ENCODE data around the gene WNT6.
A peak's percentile ranks its signal among the peaks of the same experiment; 100 is the strongest.

The WNT6 gene

DNA sequence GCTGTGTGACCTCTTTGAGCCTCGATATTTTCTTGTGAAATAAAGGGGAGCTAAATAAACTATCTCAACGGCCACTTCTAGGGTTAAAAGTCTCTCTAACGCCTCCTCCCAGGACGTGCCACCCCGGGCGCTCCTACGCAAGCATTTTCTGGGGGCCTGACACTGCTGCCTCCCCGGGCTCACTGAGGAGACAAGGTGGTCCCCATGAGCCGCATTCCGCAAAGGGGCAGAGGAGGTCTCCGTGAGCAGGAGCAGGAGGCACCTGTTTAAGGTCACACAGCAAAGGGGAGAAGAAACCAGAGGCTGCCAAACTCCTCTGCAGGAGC lies 20.1 kb downstream of the WNT6 start:
- DNase-seq = no peak

DNA sequence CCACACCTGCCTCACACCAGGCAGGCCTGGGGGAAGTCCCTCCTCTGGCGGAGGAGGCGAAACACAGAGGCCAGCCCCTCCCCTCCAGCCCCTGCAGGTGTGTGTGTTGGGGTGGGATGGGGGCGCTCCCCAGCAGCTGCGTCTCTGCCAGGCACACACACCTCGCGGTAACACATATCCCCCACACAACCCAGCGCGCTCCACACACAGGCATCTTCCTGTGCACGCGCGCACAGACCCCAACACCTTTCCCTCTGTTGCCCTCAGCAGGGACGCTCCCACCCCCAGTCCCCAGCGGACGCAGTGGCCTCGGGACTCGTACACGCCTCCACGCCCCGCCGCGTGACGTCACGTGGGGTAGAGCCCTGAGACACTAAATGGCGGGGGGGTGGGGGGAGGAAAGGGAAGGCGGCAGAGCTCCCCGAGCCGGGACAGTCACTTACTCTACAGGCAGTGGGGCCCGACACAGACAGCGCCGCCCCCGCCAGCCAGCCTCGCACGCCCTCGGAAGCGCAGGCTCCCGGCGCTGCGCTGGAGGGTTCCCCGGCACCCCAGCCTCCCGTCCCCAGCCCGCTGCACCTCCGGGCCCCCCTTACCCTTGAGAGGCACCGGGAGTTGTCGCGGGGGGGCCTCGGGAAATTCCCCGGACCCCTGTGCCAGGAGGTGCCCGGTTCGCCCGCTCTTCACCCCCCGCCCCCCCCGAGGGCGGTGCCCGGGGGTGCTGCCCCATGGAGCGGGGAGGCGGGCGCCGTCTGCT lies 20.7 kb downstream of the WNT6 start, which contains the start of gene WNT10A:
TSS of gene WNT10A (plus strand) at position 751 of the 757 bp plus-strand sequence. CDS start 144 bp downstream, outside the sequence.
- DNase-seq = no peak

DNA sequence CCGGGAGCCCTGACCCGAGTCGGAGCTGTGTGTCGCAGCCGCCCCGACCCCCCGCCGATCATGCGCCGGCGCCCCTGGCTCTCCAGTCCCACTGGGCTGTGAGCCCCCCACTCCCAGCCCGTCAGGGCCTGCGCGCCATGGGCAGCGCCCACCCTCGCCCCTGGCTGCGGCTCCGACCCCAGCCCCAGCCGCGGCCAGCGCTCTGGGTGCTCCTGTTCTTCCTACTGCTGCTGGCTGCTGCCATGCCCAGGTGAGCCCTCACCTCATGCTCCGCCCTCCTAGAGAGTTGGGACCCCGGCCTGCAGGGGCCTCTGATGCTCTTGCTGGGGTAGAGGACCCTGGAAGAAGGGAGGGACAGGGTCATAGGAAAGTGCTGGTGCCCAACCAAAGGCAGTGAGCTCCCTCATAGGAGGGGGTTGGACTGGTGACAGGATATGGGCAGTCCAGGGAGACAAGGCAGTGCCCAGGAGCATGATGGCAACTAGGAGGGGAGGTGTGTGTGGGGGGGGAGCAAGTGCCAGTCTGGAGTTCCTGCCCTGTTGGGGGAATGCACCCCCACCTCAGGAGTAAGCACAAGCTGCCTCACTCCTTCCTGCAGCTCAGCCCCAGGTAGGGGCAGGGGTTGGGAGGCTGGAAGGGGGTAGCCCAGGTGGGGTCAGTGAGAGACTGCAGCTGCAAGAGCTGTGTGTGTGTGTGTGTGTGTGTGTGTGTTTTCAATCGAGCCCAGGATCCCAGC lies 21.4 kb downstream of the WNT6 start:
- DNase-seq = no peak

DNA sequence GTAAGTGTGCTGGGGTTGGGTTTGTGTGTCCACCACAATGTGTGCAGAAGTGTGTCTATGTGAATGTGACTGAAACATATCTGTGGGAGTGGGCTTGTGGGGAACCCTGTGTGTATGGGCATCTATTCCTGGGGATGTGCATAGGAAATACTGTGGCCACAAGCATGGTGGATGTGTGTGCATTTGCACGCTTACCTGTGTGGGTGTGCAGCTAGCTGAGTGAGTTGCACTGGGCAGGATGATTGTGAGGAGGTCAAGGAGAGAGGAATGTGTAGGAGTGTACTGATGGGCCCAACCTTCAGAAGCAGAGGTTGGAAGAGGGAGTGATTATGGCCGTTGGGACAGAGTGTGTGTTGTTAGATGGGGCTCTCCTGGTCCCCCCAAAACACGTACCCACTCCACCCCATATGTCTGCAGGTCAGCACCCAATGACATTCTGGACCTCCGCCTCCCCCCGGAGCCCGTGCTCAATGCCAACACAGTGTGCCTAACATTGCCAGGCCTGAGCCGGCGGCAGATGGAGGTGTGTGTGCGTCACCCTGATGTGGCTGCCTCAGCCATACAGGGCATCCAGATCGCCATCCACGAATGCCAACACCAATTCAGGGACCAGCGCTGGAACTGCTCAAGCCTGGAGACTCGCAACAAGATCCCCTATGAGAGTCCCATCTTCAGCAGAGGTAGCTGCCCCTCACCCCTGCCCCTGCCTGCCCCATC lies 22.3 kb downstream of the WNT6 start:
- no peak for DNase-seq

DNA sequence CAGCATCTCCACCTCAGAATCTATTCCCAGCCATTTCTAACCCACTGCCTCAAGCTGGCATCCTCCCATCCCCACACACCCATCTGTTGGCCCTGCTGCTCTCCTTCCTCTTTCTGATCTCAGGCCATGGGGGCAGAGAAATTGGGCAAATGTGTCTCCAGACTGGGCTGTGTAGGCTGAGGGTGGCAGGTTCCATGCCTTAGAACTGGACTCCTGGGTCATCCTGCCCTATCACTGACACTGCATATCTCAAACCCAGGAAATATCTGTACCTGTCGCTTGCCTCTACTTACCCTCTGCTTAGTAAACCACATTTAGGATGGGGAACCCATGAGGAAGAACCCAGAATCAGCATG lies 22.8 kb downstream of the WNT6 start:
- no peak for DNase-seq

DNA sequence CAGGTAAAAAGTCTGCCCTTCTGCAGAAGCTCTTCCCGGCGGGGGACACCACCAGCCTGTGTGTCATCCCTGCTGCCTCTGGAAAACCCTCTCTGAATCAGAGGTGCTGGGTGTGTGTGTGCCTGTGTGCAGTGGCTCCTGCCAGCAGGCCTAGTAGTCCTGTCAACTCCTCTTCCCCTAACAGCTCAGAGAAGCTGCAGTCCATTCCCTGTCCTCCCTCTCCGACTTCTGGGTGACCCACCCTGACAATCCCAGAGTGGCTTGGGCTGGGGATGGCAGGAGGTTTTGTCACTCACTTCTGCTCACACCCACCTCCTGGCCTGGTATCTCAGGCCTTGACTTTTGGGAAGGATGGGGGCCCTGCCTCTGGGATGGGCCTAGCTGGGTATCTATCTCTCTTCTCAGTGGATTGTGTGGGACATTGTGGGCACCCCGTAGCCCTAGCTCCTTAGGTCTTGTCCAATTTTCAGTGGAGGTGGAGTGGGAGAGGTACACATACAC lies 23.3 kb downstream of the WNT6 start:
- no peak for DNase-seq

DNA sequence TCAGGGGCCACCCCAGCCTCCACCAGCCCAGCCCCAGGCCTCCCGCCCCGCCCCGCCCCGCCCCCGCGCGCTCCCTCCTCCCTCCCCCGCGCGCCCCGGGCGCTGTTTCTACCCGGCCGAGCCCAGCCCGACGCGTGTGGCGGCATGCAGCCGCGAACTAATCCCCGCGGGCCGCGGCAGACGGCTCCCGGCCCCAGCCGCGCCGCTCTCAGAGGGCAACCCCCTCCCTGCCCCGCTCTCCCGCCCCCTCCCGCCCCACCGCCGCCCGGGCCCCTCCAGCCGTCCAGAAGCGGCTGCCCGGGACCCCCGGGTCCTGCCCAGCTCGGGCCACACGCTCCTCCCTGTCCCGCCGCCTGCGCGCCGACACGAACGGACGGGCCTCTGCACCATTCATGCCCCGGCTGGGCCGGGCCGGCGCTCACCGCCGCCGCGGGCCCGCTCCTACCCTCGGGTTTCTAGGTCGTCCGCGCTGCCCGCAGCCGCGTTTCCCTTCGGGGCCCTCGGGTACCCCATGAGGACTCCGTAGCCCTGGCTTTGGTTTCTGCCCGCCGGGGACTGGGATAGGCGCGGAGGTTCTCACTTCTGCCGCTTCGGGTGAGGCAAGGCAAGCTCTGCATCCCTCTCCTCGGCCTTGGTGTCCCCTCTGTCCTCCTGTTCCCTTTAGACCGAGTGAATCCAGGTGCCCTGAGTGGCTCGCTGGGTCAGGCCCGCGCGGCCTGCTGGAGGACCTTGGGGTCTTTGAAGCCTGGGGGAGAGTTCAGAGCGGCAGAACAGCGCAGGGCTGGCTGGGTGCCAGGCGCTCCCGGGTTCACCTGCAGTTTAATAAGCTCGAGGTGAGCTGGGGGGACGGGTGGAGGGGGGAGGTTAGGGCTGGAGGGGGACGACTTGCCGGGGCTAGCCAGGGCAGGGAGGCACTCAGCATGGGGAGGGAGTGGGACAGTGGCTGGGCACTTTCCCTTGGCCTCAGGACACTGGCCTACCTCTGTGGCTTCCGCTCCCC lies 24.2 kb downstream of the WNT6 start:
- DNase-seq = no peak

DNA sequence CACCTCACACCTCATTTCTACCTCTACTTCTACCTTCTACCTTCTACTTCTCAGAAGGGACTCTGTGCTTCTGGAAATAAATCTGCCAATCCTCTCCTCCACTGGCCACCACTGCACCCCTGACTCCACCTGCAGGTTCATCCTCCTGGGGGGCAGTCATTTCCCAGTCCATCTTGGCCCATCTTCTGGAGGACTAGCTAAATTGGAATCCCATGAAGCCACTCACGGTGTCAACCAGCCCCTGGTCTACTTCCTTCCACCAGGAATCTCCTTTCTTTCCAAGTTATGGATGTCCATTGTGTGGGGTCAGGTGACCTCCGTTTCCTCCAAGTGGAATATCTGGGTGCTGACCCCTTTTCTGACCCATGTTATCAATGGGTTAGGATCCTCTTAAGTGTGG lies 24.9 kb downstream of the WNT6 start:
- no peak for DNase-seq

DNA sequence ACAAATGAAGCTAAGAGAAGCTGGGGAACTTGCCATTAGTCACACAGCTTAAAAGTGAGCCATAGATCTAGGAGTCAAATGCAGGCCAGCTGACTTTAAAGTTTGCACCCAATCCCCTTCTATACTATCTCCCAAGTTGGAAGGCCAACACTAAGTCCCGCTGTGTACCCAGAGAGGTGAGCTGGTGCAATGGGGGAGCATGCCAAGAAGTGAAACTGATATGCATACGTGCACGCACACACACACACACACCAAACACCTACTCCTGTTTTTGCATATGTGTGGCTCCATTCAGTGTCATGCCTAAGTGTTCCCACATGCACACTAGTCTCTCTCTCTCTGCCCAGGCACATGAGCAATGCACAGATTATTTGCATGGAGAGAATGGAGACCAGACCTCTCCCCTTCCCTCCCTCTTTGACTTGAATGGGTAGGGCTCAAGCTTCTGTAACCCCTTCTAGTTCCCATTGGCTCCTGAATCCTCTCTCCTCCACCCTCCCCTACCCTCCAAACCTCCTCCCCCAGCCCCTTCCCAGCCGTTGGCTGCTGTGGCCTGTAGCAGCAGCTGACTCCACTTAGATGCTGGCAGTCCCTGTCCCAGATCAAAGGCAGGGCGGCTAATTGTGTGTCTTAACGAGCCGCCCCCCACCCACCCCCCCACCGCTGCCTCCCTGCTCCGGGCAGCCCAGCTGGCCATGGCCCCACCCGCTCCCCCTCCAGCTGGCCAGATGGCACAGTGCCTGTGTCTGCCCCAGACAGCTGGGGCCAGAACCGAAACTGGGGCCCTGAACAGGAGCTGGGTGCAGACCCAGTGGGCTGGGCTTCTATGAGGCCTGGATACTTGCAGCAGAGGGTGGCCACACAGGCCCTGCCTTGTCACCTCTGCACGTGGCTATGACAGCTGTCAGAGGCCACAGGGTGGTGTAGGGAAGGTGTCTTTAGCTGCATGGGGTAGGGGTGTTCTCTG lies 26.7 kb downstream of the WNT6 start:
- no peak for DNase-seq

DNA sequence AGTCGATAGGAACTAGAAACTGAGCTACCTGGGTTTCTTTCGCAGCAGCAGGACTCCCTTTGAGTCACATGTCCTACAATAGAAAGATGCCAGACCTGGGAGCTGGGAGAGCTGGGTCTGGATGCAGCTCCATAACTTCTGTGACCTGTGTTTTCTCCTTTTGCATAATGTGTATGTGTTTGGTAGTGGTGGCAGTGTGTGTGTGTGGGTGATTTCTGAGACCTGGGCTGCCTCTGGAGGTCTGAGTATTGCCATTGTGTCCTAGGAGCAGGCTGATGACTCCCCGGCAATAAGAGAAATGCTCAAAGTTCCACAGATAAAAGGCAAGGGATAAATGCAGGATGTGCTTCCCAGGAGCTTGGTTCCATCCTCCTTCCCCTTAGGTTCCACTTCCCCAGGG lies 27.5 kb downstream of the WNT6 start:
- no peak for DNase-seq

DNA sequence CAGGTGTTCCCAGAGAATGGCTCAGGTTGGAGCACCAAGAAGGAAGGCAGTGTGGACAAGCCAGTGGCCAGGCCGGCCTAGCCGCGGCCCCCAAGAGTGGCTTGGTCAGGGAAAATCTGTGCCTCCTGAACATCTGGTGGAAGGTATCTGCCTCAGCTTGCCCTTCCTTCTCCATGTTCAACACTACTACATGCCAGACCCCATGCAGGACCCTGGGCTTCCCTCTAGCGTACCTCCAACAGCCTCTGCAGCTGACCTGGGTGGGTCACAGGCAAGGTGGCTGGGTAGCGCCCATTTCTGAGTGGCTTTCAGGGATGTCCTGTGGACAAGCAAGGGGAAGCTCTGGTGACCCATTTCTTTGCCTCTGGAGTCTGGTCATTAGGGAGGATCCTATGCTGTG lies 28.7 kb downstream of the WNT6 start:
- no peak for DNase-seq

DNA sequence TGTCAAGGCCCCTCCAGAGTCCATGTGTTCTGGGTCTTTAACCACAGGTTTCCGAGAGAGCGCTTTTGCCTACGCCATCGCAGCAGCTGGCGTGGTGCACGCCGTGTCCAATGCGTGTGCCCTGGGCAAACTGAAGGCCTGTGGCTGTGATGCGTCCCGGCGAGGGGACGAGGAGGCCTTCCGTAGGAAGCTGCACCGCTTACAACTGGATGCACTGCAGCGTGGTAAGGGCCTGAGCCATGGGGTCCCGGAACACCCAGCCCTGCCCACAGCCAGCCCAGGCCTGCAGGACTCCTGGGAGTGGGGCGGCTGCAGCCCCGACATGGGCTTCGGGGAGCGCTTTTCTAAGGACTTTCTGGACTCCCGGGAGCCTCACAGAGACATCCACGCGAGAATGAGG lies 30.3 kb downstream of the WNT6 start:
- DNase-seq = no peak

DNA sequence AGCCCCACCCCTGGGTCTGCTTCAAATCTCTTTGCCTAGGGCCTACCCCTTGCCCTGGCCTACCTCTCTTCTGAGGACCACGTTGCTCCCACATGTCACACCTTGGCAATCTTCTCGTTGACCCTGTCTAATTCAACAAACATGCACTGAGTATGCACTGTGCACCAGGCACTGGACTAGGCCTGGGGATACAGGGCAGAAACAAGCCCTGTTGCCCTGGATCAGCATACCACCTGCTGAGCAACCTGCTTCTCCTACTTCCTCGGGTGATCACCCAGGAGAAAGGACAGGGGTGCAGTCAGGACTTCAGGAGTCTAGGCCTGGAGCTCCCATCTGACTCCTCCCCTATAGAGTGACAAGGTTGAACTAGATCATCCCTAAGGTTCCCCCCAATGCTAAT lies 30.8 kb downstream of the WNT6 start:
- no peak for DNase-seq

DNA sequence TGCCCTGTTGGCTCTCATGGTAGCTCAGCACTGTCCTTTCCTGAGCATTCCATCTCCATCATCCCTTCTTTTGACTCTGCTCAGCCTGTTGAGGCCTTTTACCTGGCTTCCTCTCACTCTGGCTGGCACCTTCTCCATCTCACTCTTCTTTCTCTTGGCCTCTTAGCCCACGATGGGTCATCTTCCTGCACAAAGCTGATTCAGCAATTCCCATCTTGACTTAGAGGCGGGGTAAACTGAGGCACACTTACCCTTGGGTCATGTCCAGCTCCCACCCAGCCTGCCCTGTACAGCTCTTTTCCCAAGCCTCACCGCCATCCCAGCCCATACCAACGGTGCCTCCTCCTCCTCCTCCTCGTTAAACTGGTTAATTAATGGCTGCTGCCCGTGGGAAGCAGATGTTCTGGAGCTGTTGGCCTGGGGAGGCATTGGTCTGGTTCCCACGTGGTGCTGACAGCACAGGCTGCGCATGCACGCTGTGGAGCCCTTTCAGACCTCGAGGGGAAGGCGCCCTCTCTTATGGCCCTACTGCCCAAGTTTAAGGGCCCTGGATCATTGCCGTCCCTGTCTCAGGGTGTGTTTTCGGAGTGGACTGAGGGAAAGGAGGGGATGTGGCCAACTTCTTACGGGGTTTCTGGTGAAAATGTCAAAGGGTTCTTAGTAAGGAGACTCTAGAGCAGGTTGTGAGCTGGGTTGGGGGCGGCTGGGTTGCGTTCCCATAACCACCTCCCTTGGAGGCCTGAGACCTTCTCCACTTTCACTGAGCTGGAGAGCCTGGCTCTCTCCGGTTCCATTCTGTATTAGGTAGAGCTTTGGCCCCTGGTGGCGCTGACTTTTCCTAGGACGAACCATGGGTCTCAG lies 31.9 kb downstream of the WNT6 start:
- DNase-seq = no peak

DNA sequence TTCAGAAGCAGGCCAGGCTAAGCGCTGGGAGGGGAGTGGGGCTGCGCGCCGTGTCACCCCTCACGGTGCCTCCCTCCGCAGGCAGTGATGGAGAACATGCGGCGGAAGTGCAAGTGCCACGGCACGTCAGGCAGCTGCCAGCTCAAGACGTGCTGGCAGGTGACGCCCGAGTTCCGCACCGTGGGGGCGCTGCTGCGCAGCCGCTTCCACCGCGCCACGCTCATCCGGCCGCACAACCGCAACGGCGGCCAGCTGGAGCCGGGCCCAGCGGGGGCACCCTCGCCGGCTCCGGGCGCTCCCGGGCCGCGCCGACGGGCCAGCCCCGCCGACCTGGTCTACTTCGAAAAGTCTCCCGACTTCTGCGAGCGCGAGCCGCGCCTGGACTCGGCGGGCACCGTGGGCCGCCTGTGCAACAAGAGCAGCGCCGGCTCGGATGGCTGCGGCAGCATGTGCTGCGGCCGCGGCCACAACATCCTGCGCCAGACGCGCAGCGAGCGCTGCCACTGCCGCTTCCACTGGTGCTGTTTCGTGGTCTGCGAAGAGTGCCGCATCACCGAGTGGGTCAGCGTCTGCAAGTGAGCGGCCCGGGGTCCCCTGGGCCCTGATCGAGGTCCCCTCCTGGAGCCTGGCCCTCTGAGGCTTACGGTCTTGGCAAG lies 33.2 kb downstream of the WNT6 start:
- peak; percentile 66 for DNase-seq

DNA sequence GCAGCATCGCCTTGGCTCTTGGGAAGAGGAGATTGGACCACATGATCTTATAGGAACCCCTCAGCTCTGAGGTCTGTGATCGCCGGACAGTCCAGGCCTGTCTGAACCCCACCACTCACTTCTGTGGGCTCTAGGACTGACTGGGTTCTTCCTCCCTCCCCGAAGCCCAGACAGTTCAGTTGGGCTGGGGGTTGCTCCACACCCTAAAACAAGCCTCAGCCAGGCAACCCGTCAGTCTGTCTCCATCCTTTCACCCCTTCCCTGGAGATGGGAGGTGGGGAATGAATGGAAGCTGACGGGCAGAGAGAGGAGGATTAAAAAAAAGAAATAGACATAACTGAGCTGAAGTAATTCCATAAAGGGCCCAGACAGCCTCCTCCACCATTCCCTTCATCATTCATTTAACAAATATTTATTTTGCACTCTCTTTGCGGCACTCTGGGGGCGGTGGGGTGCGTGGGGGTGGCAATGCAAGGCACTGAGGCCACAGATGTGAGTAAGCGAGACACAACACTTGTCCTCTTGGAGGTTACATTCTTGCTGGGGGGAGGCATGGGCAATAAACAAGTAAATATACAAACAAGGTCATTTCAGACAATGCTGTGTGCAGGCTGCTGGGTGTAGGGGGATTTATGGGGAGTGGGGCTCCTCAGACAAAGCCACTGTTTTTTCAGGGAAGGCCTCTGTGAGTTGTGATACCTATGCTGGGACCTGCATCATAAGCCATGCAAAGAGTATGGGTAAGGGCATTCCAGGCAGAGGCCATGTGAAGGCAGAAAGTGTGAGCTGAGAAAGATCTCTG lies 33.9 kb downstream of the WNT6 start:
- no peak for DNase-seq

DNA sequence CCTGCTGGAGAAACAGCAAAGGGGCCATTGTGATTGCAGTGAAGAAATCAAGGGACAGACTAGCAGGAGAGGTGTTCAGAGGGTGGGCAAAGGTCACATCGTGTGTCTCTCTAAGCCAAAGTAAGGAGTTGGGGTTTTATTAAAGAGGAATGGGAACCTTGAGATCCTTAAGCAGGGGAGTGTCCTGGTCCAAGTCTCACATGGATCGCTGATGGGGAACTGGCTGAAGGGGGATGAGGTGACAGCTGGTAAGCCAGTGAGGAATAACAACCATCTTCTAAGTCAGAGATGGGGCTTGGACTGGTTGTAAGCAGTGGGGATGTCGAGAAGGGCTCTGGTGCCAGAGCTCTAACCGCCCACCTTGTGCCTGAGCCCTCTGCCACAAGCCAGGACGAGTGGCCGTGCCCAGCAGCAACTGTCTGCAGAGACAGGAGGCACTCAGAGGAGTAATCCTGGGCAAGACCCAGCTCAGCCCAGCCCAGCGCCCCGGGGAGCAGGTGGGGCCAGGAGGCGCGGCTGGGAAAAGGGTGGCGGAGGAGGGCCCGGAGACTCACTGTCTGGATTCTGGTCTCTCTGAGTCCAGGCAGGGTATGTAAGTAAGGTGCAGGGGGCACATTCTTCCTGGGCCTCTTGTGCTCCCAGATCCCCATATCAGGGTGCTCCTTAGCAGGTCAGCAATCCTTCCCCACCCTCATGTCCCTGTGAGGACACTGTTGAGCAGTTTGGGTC lies 34.7 kb downstream of the WNT6 start:
- no peak for DNase-seq

DNA sequence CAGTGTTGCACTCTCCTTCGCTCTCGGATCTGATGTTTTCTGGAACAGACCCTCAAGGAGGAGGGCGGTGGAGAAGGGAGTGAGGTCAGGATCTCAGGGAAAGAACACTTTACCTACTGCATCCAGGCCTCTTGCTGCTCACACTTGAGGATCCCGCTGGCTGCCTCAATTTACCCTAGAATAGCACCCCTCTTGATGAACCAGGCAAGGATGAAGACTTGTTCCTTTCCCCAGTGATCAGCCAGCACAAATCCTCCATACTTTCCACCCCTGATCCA lies 35.2 kb downstream of the WNT6 start:
- DNase-seq = no peak

DNA sequence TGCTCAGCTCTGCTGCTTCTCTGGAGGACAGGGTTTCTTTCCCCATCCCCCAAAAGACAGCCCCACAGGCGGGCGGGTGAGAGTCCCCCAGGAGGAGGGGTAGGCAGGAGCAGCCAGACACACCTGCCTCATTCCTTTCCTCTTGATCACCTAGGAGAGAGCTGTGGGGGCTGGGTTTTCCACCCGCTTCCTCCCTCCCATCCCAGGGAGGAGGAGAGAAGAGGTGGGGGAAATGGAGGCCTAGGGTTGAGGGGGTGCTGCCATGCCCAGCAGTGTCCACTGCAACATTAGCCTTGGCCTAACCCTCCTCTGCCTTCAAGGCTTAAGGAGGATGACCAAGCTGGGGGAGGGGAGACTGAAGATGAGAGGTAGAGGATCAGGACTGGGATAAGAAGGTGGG lies 35.7 kb downstream of the WNT6 start:
- DNase-seq = no peak
